K562 (cell line): ENCODE data around the gene VWC2L. TPM values are rescaled to one million over a fixed set of nuclear protein-coding genes. Genes with fewer than 3 reads are reported as not detected.

Experiments used
- ATAC-seq: fragments of 200-7000 bp; cut with Tn5 transposase; 3 replicates; pipeline ENCODE4 v1.9.1; 2020; ENCODE audit warnings: moderate library complexity
- BruUV-seq: library from RNA; stranded (reverse); fragments of 400-500 nt; replicated peaks from 2 replicates; lab custom pipeline; 2021; lab: Mats Ljungman, UMichigan
- CTCF ChIA-PET: fragments of 300-600 bp; formaldehyde crosslinking; extraction: SDS; loops from one replicate; lab custom pipeline; 2021; ENCODE audit warnings: low intra/inter-chr PET ratio; lab: Yijun Ruan, JAX
- POLR2A ChIA-PET: fragments of 300-600, 350-650 bp; sonication (Branson Sonifier 250); formaldehyde crosslinking; extraction: SDS; loops from one replicate; lab custom pipeline; 2021; ENCODE audit warnings: antibody characterized with exemption, inconsistent platforms; lab: Yijun Ruan, JAX
- DNase-seq, 4 experiments: peaks; one replicate each; pipeline versions ENCODE4 v3.0.0 to v3.0.0-alpha.2; 2011 to 2018; ENCODE audit warnings: low spot score in 3 of 4, mixed read lengths in 3 of 4; ENCODE audit errors: extremely low read depth in 1 of 4
- FAIRE-seq: peaks from 2 replicates; lab custom pipeline; 2011; peaks lifted over from hg19 to GRCh38; lab: Jason Lieb, UNC
- H2AFZ ChIP-seq: 2 replicates; pipeline ENCODE4 v1.6.0; 2011; ENCODE audit warnings: low read depth, low read length, control low read depth, inconsistent platforms
- H3K27ac ChIP-seq: fragments of 200-600 bp; 3 replicates; pipeline ENCODE4 v1.8.0; 2011; ENCODE audit warnings: low read depth, mild to moderate bottlenecking, control low read depth, inconsistent platforms, low read length, moderate library complexity, mixed read lengths; ENCODE audit errors: extremely low read depth
- H3K27me3 ChIP-seq, 2 experiments: fragments of 300-600 bp in 1 of 2; 2 replicates in 1 of 2; 3 replicates in 1 of 2; pipeline versions ENCODE4 v1.6.0 to v1.8.0; 2011; ENCODE audit warnings: inconsistent platforms in 2 of 2, low read length in 2 of 2, mild to moderate bottlenecking in 1 of 2, mixed read lengths in 1 of 2, moderate library complexity in 1 of 2; ENCODE audit not compliant: control insufficient read depth in 2 of 2, insufficient read depth in 2 of 2
- H3K36me3 ChIP-seq: fragments of 300-600 bp; 3 replicates; pipeline ENCODE4 v1.8.0; 2011; ENCODE audit warnings: mild to moderate bottlenecking, low read length, inconsistent platforms; ENCODE audit not compliant: control insufficient read depth, insufficient read depth
- H3K4me1 ChIP-seq, 2 experiments: fragments of 200-600 bp in 1 of 2; replicated peaks in 1 of 2; 2 replicates in 1 of 2; 3 replicates in 1 of 2; pipeline versions ENCODE4 v1.5.1 to v1.8.0; 2011; ENCODE audit warnings: inconsistent platforms in 2 of 2, low read length in 2 of 2, mild to moderate bottlenecking in 1 of 2, mixed read lengths in 1 of 2, moderate library complexity in 1 of 2; ENCODE audit not compliant: control insufficient read depth in 2 of 2, insufficient read depth in 2 of 2
- H3K4me2 ChIP-seq: 2 replicates; pipeline ENCODE4 v1.6.1; 2011; ENCODE audit warnings: low read length, control low read depth, inconsistent platforms, mixed read lengths; ENCODE audit not compliant: insufficient read depth
- H3K4me3 ChIP-seq: fragments of 200-600 bp; sonication (generic), shearing (Covaris generic); 2 replicates; pipeline ENCODE4 v1.5.1; 2016; ENCODE audit warnings: control low read depth, inconsistent platforms
- H3K79me2 ChIP-seq: fragments of 200-600 bp; 3 replicates; pipeline ENCODE4 v1.8.0; 2011; ENCODE audit warnings: low read length, inconsistent platforms; ENCODE audit not compliant: control insufficient read depth, insufficient read depth
- H3K9ac ChIP-seq, 2 experiments: 2 replicates each; pipeline versions ENCODE4 v1.6.0 to v1.6.1; 2011; ENCODE audit warnings: low read depth in 2 of 2, low read length in 2 of 2, control low read depth in 1 of 2, inconsistent platforms in 1 of 2, mild to moderate bottlenecking in 1 of 2, mixed read lengths in 1 of 2; ENCODE audit not compliant: insufficient read depth in 1 of 2
- H3K9me1 ChIP-seq: one replicate; pipeline ENCODE4 v1.6.0; 2011; ENCODE audit warnings: inconsistent platforms, mild to moderate bottlenecking, low read length, moderate library complexity; ENCODE audit not compliant: control insufficient read depth, insufficient read depth
- H3K9me3 ChIP-seq: replicated peaks from 2 replicates; pipeline ENCODE4 v1.5.1; 2011; ENCODE audit warnings: low read depth, low read length, inconsistent platforms; ENCODE audit not compliant: control insufficient read depth, insufficient read depth
- H4K20me1 ChIP-seq: replicated peaks from 2 replicates; pipeline ENCODE4 v1.6.1; 2011; ENCODE audit warnings: low read length, inconsistent platforms, mixed read lengths; ENCODE audit not compliant: control insufficient read depth, insufficient read depth
- CHD1 ChIP-seq: fragments of 200-600 bp; sonication (generic); IDR thresholded peaks from one replicate; pipeline ENCODE4 v1.6.1; 2012; ENCODE audit warnings: mild to moderate bottlenecking, moderate library complexity, low read length, inconsistent platforms
- EP400 ChIP-seq: fragments of 450-650 bp; IDR thresholded peaks from 2 replicates; pipeline ENCODE4 v1.6.1; 2017; ENCODE audit warnings: antibody characterized with exemption, mild to moderate bottlenecking, moderate library complexity
- GTF2A2 ChIP-seq: IDR thresholded peaks from 2 replicates; pipeline ENCODE4 v1.6.1; 2016; ENCODE audit warnings: mild to moderate bottlenecking, missing genetic modification characterization, missing compliant biosample characterization
- MAFK ChIP-seq: IDR thresholded peaks from 2 replicates; pipeline ENCODE4 v1.6.1; 2011; ENCODE audit warnings: low read length, improper control_type of control experiment
- RFX5 ChIP-seq: IDR thresholded peaks from 2 replicates; pipeline ENCODE4 v1.6.1; 2011; ENCODE audit warnings: low read depth, mild to moderate bottlenecking, improper control_type of control experiment, low read length
- SAFB2 ChIP-seq: fragments of 200-400 bp; formaldehyde crosslinking; IDR thresholded peaks from 2 replicates; pipeline ENCODE4 v1.6.1; 2018; ENCODE audit warnings: borderline replicate concordance, low read length, low read depth, moderate library complexity; ENCODE audit not compliant: severe bottlenecking
- SMARCA5 ChIP-seq: fragments of 450-650 bp; IDR thresholded peaks from 2 replicates; pipeline ENCODE4 v1.6.1; 2016
- U2AF2 ChIP-seq: fragments of 200-400 bp; formaldehyde crosslinking; optimal IDR thresholded peaks from 2 replicates; pipeline ENCODE3; 2017; ENCODE audit warnings: low read depth, mild to moderate bottlenecking, low read length
- ZNF592 ChIP-seq: fragments of 450-650 bp; IDR thresholded peaks from 2 replicates; pipeline ENCODE4 v1.6.1; 2017; ENCODE audit warnings: antibody characterized with exemption, mild to moderate bottlenecking
- ZNF699 ChIP-seq: fragments of 250-450 bp; sonication (Bioruptor Pico); IDR thresholded peaks from 2 replicates; pipeline ENCODE4 v1.8.0; 2021; ENCODE audit warnings: mild to moderate bottlenecking, moderate library complexity; ENCODE audit not compliant: insufficient replicate concordance
- WGBS: fragments of 100-300 bp; shearing (Covaris generic); methylation state at CpG from one replicate; pipeline ENCODE4 v1.1.6; 2016; ENCODE audit warnings: low coverage, mixed read lengths; ENCODE audit not compliant: insufficient coverage; ENCODE audit errors: missing lambda C conversion rate; 5-methylcytosine and 5-hydroxymethylcytosine counted together
- in situ Hi-C: fragments of 300-500 bp; cut with MboI; formaldehyde crosslinking; loops from 4 replicates; pipeline ENCODE4 v1.15.0; 2018; ENCODE audit warnings: inconsistent platforms, mixed read lengths
- intact Hi-C: fragments of 100-400 bp; cut with micrococcal nuclease; formaldehyde crosslinking; loops from 2 replicates; pipeline ENCODE4 v1.14.2; 2022
- polyA plus RNA-seq, 8 experiments: library from polyadenylated mRNA; depleted of rRNA in 4 of 8; stranded (reverse) in 5 of 8; unstranded in 3 of 8; fragments of >200 nt; fragmentation: Nextera tagmentation in 2 of 8; fragmentation: Illumina TruSeq in 1 of 8; extraction: Ambion mirVana in 2 of 8; extraction: Trizol in 1 of 8; gene quantifications; 2 replicates each; pipeline versions ENCODE4 v1.2.1 to v1.2.3, GENCODE V29; 2011 to 2014; ENCODE audit warnings: inconsistent platforms in 1 of 8, missing spikeins in 1 of 8
- total RNA-seq, 7 experiments: library from RNA; depleted of rRNA in 6 of 7; stranded (reverse); fragments of >200 nt in 6 of 7; fragmentation: Illumina TruSeq in 2 of 7; extraction: Trizol in 2 of 7; gene quantifications; 2 replicates each; pipeline versions ENCODE4 v1.2.1 to v1.2.3, GENCODE V29; 2011 to 2021; ENCODE audit warnings: low replicate concordance in 1 of 7
- TF ChIP-seq, protein P1 (sequence below): sonication (generic); formaldehyde crosslinking; IDR thresholded peaks from 2 replicates; pipeline ENCODE4 v1.9.0; 2022; ENCODE audit warnings: mild to moderate bottlenecking, missing genetic modification reagents

The VWC2L gene
- total and polyA plus RNA-seq, 9 of the 15 experiments (the other 6 are each of a cell fraction or from before 2014, with no cell fraction given), result not detected

- no peak for TF ChIP-seq ZNF592
- no peak for TF ChIP-seq MAFK
- TF ChIP-seq U2AF2, result no peak
- no peak for TF ChIP-seq SMARCA5
- TF ChIP-seq GTF2A2 (tag), result no peak
- TF ChIP-seq RFX5, result no peak
Observed at GRCh38 chr2:214514704-214515103, 103.8 kb downstream of the VWC2L start (continued).

DNA sequence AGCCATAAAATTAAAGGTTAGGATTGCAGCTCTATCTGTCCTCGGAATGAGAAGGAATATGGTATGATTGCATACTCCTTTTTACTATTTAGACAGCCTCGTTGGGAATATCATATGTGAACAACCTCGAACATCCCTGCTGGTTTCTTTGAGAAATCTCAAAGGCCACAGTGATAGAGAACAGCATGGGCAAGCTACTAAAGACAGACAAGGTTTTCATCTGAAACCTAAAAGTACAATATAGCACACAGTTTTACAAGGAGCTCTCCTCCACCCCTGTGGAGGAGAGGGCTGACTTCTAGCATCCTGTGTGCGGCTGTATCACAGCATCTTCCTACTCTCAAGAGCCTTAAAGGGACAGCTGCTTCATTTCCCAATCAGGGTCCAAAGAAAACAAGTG lies 104.3 kb downstream of the VWC2L start:
- no peaks in the 10 kb centered on the region for H3K4me1 ChIP-seq
- in situ Hi-C loops, result no loop called here
- H3K79me2 ChIP-seq, result no peaks in the 10 kb centered on the region
- DNase-seq, result no peak
- no peak overlapping the region for H3K4me3 ChIP-seq
- 0% methylated on average over 4 of the region's 4 CpGs for WGBS
- ATAC-seq, result no peak
- no peak for FAIRE-seq
- no peaks in the 10 kb centered on the region for H3K9me1 ChIP-seq
- intact Hi-C loops, result no loop called here
- no peak overlapping the region for H3K4me2 ChIP-seq
- no peak overlapping the region for H2AFZ ChIP-seq
- ChIA-PET POLR2A (no interaction called here), CTCF (no interaction called here)
- TF ChIP-seq, protein P1, sequence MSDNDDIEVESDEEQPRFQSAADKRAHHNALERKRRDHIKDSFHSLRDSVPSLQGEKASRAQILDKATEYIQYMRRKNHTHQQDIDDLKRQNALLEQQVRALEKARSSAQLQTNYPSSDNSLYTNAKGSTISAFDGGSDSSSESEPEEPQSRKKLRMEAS, result no peak
- TF ChIP-seq EP400 (no peak), SAFB2 (no peak), ZNF699 (CRISPR knock-in tag) (no peak), CHD1 (no peak)
- H3K9me3 ChIP-seq, result no peaks in the 10 kb centered on the region
- H3K27me3 ChIP-seq, result no peaks in the 10 kb centered on the region
- H4K20me1 ChIP-seq, result no peaks in the 10 kb centered on the region
- H3K36me3 ChIP-seq, result no peaks in the 10 kb centered on the region
- no peak overlapping the region for H3K9ac ChIP-seq
- no peak overlapping the region for H3K27ac ChIP-seq
- BruUV-seq, result no TSS peak
